ENCODE measurements around the gene TOX4. TPM values are rescaled to one million over a fixed set of nuclear protein-coding genes. Genes with fewer than 3 reads are reported as not detected.

The TOX4 gene
- total and polyA plus RNA-seq, 2 of the 4 experiments (the other 2 are of a cell fraction) = 26.7 to 56.6 TPM

GRCh38 chr14:21503376-21503775, 26.4 kb downstream of the TOX4 start:
- no peak overlapping the region for H2AK5ac ChIP-seq (ENCODE audit: low read depth, low read length)
- POLR2A ChIA-PET (ENCODE audit: unreplicated experiment) = no interaction called here
- no peaks in the 10 kb centered on the region for H4K20me1 ChIP-seq (ENCODE audit: insufficient read depth, low read length)
- no peak overlapping the region for H3K4ac ChIP-seq (ENCODE audit: low read depth, low read length)
- H2AFZ ChIP-seq (replicated peaks; ENCODE audit: low read length, poor library complexity) = no peak overlapping the region
- no peak overlapping the region for H2BK20ac ChIP-seq (ENCODE audit: low read depth, low read length)
- H3K36me3 ChIP-seq (ENCODE audit: control insufficient read depth, insufficient read depth, low read length) = peaks cover 37% of the 10 kb centered on the region
- H3K9me1 ChIP-seq (ENCODE audit: insufficient read depth, low read length) = peaks cover 7% of the 10 kb centered on the region
- no peaks in the 10 kb centered on the region for H3K9me3 ChIP-seq (ENCODE audit: control insufficient read depth, insufficient read depth, low read length)
- no peak overlapping the region for H2BK5ac ChIP-seq (ENCODE audit: low read depth, low read length, poor library complexity, severe bottlenecking)
- CTCF ChIA-PET = no interaction called here
- intact Hi-C loops (cut with micrococcal nuclease) (no loop called here), dilution Hi-C loops (cut with HindIII; ENCODE audit: low sequenced_read_pairs, unreplicated experiment) (no loop called here), in situ Hi-C loops (cut with MboI; ENCODE audit: low sequenced_read_pairs) (no loop called here)
- TF ChIP-seq BHLHE40 (IDR thresholded peaks at IDR 0.05; ENCODE audit: low read depth, low read length) = no peak
- TF ChIP-seq, protein P1, sequence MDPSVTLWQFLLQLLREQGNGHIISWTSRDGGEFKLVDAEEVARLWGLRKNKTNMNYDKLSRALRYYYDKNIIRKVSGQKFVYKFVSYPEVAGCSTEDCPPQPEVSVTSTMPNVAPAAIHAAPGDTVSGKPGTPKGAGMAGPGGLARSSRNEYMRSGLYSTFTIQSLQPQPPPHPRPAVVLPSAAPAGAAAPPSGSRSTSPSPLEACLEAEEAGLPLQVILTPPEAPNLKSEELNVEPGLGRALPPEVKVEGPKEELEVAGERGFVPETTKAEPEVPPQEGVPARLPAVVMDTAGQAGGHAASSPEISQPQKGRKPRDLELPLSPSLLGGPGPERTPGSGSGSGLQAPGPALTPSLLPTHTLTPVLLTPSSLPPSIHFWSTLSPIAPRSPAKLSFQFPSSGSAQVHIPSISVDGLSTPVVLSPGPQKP (IDR thresholded peaks at IDR 0.05; ENCODE audit: borderline replicate concordance, low read depth, low read length) = no peak
- TF ChIP-seq POLR2A (IDR thresholded peaks at IDR 0.05; ENCODE audit: low read depth, low read length) = no peak
- no peak for TF ChIP-seq FOS (IDR thresholded peaks at IDR 0.05; ENCODE audit: low read depth, low read length)
- TF ChIP-seq RAD21 (IDR thresholded peaks at IDR 0.05; ENCODE audit: low read length) = no peak
- no peak for TF ChIP-seq MXI1 (IDR thresholded peaks at IDR 0.05; ENCODE audit: borderline replicate concordance, low read depth, low read length)
- H3K9ac ChIP-seq (ENCODE audit: low read depth, low read length) = no peak overlapping the region
- DNase-seq (no peak), ATAC-seq (ENCODE audit: low read depth) (no peak)
- no peaks in the 10 kb centered on the region for H3K27me3 ChIP-seq (ENCODE audit: control insufficient read depth, insufficient read depth, low read length)
- H2AK9ac ChIP-seq (replicated peaks; ENCODE audit: low read depth, low read length, poor library complexity) = no peak overlapping the region
- no peak overlapping the region for H2BK120ac ChIP-seq (ENCODE audit: low read depth, low read length)
- no peak overlapping the region for H4K5ac ChIP-seq (ENCODE audit: low read depth, low read length)
- WGBS, 2 experiments (ENCODE audit: extremely low coverage in 2 of 2, insufficient read length in 1 of 2) = no CpG with 5 or more reads among the region's 4 CpGs
- no peak overlapping the region for H3K14ac ChIP-seq (replicated peaks; ENCODE audit: low read depth, low read length)
- no peak overlapping the region for H3K4me2 ChIP-seq (ENCODE audit: low read depth, low read length)
- no peak overlapping the region for H3K18ac ChIP-seq (ENCODE audit: low read depth, low read length)
- no peak overlapping the region for H3K56ac ChIP-seq (ENCODE audit: extremely low read depth, insufficient read depth, low read length)
- H4K91ac ChIP-seq (ENCODE audit: insufficient read depth, low read depth, low read length) = no peak overlapping the region
- no peak overlapping the region for H4K8ac ChIP-seq (ENCODE audit: low read depth in 2 of 2, low read length in 2 of 2)
- H3K4me3 ChIP-seq (ENCODE audit: insufficient read depth, low read depth, low read length) = no peak overlapping the region
- H3K4me1 ChIP-seq (ENCODE audit: control insufficient read depth, insufficient read depth, low read length) = no peaks in the 10 kb centered on the region
- H3K23ac ChIP-seq (ENCODE audit: low read depth, low read length) = no peak overlapping the region
- no peak overlapping the region for H2BK15ac ChIP-seq (ENCODE audit: low read depth, low read length)
- BruUV-seq (replicated peaks) = no TSS peak
- H3K79me1 ChIP-seq (ENCODE audit: low read depth in 1 of 2, low read length in 2 of 2) = peaks cover 14 to 29% of the 10 kb centered on the region in 2 experiments
- no peak overlapping the region for H3K27ac ChIP-seq (ENCODE audit: insufficient read depth, low read length)

Data from IMR-90 (cell line).